SKM-1 treated with dmso at 0.1 percent for 144 hours (cell line): ENCODE measurements around the gene PARD3.

Experiments
- DNase-seq: peaks from one replicate; lab custom pipeline; 2025; ENCODE audit not compliant: unreplicated experiment; lab: John Stamatoyannopoulos, UW

Gene PARD3

DNA sequence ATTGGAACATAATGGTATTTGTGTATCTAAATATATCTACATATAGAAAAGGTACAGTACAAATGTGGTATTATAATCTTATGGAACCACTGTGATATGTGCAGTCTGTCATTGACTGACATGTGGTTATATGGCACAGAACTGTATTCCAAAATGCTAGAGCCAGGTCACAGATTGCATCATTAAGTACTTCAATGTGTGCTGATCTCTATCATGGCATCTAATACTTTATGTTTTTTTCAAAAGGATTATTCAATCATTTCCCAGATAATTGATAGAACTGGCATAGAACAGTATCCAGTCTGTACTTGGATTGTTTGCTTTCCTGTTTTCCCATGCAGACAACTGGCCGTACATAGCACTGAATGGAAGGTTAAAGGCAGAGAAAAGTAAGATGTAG is 662.7 kb downstream of the PARD3 start:
- no peak for DNase-seq

- no peak for DNase-seq
Measured at GRCh38 chr10:34151931-34152330, 663.2 kb downstream of the PARD3 start.

DNA sequence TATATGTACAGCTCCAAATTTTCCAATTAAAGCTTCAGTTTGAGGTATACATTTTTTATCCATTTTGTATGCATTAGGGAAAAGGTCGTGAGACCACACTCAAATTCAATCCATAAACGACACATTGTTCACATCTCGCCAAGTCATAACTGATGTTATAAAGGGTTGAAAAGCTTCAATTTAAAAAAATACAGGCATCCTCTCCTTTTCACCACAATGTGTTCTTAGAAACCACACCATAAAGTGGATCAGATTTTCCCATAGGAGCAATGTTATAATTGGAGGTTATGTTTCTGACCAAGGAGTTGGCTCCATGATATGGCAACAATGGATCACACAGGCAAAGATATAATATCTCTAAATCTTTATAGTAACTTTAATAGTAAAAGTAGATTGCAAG is 663.6 kb downstream of the PARD3 start:
- DNase-seq, result no peak

GRCh38 chr10:34150103-34150502 is 665.0 kb downstream of the PARD3 start:
- no peak for DNase-seq

DNA sequence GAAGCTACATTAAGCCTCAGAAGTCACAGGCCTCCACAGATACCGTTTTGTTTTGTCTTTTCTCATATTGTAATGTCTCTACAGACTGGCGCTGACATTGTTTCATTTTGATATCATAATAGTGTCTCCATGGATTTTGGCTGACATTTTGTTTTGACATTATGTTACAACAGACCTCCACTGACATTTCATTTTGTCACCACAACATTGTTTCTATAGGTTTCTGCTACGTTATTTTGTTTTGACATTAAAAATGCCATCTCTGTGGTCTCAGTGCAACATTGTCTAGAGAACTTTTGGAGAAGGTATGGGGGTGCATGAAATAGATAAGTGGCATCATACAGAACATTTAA is 666.8 kb downstream of the PARD3 start:
- no peak for DNase-seq

- no peak for DNase-seq
Measured at GRCh38 chr10:34147641-34148304, 667.3 kb downstream of the PARD3 start.

DNA sequence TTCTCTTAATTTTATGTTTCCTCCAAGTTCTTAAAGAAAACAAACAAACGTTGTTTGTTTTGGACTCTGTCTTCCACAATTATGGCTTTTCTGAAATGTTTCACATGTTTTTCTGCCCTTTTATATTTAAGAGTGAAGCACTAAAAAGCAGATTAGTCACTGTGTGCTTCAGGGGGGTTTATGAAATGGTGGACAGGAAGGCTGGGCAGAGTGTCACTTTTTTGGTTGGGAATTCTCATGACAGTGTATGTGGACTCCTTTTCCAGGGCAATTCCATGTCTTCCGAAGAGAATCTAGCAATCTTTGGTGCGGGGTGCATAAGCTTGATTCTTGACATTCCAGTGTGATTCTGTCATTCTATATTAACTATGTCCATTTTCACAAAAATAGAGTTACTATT is 669.4 kb downstream of the PARD3 start:
- no peak for DNase-seq

- no peak for DNase-seq
Measured at GRCh38 chr10:34143466-34143865, 671.6 kb downstream of the PARD3 start.

DNA sequence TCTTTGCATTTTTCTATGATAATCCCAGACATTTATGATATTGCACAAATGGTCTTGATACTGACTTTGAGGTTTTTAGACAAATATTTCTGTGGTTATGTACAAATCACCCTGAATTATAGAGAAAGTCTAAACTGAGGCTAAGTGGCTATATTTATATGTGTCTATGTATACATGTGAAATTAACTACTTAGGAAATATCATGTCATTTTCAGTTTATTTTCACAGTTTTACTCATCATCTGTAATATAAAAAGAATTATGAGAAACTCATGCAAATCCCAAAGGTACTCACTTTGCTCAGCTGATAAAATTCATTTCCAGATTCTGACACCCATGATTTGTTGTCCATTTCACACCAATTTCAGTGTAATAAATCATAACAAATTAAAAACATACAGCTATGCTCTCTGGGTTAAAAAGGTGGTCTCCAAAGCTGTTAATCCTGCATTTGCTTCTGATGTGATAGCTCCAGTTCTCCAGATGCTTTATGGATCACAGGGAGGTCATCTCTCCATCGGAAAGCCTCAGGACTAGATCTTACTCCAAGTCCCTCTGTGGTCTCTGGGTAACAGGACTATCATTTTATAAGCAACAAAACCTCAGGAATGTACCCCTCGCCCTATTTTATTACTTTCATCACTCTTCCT is 673.9 kb downstream of the PARD3 start:
- no peak for DNase-seq

- DNase-seq, result no peak
Measured at GRCh38 chr10:34139559-34139958, 675.5 kb downstream of the PARD3 start.

- DNase-seq, result no peak
Measured at GRCh38 chr10:34137955-34138354, 677.1 kb downstream of the PARD3 start.

GRCh38 chr10:34137201-34137600 is 677.9 kb downstream of the PARD3 start:
- no peak for DNase-seq

- DNase-seq, result no peak
Measured at GRCh38 chr10:34135515-34135914, 679.6 kb downstream of the PARD3 start.

DNA sequence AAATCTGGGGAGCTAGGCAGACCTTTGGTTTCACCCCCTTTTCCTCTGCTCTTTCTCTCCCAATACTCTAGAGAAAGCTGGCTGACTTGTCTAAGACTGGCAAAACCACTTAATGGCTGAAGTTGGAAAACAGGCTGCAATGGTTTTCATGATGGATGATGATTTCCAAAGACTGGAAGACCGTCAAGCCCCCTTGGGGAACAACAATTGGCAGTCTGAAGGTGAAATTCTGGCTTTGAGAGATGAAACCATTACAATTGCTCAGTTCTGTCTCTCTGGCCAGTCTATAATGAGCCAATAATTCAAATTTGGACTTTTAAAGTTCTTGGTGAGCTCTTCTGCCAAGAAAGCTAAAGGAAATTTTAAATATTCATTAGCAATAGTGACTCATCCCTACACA is 680.5 kb downstream of the PARD3 start:
- no peak for DNase-seq

DNA sequence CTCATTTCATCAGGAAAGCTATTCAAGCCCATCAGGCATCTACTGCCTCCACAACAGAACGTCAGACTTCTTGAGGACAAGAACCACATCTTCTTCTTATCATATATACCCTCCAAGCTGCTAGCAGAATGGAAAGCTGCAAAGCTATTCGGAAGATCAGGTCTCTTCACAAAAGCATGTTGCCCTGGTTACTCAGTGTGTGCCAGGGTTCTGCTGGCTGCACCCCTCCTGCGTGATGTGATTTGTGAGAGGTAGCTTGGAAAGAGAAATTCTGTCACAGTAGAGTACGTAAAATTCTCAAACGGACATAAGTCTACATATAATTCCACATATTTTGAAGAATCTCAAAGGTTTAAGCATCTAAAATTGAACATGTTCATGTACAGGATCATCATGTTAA is 681.7 kb downstream of the PARD3 start:
- no peak for DNase-seq

DNA sequence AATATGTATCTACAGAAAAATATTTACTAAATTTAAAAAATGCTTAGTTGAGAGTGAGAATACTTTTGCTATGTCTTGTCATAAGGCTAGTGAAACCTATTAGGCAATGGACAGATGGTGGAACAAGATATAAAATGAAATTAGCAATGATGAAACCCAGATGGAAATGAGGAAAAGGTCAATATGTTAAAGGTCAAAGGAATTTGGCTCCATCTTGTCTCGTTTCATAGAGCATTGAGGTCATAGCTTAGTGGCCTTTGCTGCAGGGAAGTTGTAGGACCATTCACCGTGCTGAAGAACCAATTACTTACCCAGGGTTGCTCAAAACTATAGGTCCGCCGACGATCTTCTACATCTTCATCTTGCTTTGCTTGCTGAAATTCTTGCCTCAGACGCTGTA is 683.9 kb downstream of the PARD3 start:
- DNase-seq, result no peak

- no peak for DNase-seq
Measured at GRCh38 chr10:34127676-34128075, 687.4 kb downstream of the PARD3 start.

DNA sequence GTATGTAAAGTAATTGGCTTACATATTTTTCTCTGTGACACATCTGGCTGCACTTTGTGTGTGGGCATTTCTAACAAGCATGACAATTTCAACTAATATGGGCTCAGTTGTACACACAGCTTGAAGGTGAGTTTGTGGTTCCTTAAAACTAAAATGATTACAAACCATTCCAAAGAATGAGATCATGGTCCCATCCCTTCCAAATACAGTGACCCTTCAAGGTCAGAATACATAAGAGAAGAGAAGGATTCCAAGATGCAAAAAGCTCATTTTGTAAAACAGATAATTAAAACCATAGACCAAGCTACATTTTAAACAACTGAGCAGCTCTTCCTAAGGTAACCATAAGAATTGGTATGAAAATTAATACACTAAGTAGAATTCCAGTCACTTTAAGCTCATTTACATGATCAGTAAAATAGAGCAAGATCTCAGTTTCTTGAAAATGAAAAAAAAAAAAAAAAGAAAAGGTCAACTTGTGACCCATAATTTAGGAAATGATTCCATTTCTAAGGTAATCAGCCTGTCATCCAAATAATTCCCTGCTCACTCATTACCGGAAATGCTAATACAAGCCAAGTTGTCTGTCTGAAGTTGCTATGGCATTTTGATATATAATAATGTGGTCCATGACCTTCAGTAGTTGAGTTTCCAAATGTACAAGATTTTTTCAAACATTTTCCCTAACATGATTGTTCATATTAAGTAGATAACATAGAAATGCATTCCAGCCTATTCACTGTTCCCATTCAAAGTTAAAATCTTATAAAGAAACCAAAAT is 688.5 kb downstream of the PARD3 start:
- no peak for DNase-seq

- no peak for DNase-seq
Measured at GRCh38 chr10:34125702-34126101, 689.4 kb downstream of the PARD3 start.

DNA sequence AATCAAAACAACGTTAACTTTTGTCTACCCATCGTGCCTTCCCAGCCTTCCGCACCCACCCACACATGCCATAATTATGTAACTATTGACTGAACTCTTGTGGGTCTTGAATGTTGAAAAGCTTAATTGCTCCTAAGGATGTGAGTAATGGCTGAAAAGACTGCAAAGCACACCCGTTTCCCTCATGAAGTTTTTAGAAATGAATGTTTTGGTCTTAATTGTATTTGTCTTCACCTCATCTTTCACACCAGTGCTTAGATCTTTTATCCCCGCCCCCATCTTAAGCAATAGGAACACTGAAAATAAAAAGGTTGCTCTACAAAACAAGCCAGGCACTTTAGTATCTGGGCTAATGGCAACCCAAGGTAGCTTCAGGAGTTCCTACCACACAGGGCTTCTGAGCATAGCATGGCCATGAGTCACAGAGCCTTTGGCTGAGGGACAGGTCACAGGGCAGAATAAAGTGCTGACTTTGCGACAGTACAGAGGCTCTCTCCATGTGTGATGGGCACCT is 690.5 kb downstream of the PARD3 start:
- no peak for DNase-seq

DNA sequence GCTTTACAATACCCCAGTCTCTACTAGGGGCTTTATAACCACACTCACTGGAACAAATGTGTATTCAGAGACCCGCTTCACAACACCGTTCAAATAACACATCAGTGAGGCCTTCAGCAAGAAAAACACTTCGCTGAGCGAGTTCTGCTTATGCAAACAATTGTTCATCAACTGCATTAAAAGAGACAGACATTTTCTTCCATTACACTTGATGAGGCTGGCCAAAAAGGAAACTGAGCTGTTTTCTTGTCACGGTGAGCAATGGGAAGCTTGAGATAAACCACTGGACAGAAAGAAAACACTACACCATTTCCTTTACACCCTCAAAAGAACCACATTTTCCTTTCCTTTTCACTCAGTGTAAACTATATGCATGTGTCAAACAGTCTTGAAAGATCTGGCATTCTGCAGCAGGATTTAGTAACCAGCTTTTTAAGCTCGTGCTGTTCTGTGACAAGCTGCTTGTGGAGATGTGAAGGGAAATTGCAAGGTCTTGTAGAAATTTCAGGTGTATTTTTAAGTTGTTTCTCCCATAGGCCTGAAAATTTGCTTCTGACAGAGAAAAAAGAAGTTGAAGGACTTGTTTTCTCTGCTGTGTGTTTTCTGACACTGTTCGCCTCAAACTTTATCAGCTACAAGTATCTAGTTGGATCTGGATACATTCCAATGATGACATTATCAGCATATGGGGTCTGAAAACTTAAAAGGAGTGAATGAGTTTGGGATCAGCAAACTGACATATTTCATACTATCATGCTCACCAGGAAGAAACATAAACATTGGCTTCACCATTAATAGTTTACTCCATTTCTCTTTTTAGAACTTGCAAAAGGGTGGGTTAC is 693.1 kb downstream of the PARD3 start:
- no peak for DNase-seq
